LNCAP (cell line): ENCODE measurements around the gene VPS35L.
A peak's percentile ranks its signal among the peaks of the same experiment; 100 is the strongest.

Source experiments
- TF ChIP-seq, protein P1 (sequence below): fragments of 450-650 bp; IDR thresholded peaks from 2 replicates; pipeline ENCODE4 v1.5.1; 2017; ENCODE audit warnings: mild to moderate bottlenecking

VPS35L gene

DNA sequence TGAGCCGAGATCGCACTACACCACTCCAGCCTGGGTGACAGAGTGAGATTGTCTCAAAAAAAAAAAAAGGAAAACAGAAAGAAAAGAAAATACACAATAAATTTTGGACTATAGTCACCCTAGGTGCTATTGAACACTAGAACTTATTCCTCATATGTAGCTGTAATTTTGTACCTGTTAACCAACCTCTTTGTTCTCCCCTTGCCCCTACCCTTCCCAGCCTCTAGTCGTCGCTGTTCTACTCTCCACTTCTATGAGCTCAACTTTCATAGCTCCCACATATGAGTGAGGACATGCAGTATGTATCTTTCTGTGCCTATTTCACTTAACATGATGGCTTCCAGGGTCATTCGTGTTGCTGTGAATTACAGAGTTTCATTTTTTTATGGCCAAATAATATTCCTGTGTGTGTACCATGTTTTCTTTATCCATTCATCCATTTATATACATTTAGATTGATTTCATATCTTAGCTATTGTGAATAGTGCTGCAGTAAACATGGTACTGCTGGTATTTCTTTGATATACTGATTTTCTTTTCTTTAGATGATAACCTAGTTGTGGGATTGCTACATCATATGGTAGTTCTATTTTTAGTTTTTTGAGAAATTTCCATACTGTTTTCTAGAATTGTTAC is 28.3 kb downstream of the VPS35L start:
- TF ChIP-seq, protein P1, sequence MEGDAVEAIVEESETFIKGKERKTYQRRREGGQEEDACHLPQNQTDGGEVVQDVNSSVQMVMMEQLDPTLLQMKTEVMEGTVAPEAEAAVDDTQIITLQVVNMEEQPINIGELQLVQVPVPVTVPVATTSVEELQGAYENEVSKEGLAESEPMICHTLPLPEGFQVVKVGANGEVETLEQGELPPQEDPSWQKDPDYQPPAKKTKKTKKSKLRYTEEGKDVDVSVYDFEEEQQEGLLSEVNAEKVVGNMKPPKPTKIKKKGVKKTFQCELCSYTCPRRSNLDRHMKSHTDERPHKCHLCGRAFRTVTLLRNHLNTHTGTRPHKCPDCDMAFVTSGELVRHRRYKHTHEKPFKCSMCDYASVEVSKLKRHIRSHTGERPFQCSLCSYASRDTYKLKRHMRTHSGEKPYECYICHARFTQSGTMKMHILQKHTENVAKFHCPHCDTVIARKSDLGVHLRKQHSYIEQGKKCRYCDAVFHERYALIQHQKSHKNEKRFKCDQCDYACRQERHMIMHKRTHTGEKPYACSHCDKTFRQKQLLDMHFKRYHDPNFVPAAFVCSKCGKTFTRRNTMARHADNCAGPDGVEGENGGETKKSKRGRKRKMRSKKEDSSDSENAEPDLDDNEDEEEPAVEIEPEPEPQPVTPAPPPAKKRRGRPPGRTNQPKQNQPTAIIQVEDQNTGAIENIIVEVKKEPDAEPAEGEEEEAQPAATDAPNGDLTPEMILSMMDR: peak; percentile 96

- TF ChIP-seq, protein P1: no peak
Measured at GRCh38 chr16:19588661-19589060, 33.2 kb downstream of the VPS35L start.

DNA sequence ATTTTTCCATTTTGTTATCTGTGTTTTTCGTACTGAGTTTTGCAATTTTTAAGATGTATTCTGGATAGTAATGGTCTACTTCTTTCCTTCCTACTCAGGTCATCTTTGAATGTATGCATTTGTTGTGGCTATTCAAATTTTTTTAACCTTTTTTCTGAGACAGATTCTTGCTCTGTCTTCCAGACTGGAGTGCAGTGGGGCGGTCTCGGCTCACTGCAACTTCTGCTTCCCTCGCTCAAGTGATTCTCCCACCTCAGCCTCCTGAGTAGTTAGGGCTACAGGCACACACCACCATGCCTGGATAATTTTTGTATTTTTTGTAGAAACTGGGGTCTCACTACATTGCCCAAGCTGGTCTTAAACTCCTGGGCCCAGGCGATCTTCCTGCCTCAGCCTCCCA is 33.6 kb downstream of the VPS35L start:
- TF ChIP-seq, protein P1: no peak

DNA sequence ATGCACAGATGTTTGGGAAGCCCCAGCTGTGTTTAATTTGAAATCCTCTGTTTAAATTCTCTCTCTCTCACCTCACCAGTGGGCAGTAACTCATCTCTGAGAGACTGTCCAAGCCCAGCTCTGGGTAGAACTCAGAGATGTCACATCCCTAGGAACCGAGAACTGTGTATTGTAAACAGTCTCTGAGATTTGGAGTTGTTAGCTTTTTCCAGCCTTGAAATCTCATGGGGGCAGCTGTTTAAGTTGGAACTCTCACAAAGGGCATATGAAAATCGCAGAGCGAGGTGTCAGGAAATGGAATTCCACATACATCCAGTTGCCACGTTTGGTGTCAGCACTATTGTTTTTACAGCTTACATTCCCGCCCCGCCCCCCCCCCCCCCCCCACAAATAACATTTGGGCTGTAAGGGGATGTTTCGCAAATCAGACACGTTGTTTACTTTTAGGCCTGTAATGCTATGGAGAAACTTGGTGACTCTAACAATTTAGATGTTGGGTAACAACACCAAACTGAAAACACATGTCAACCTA is 34.3 kb downstream of the VPS35L start:
- TF ChIP-seq, protein P1: no peak

DNA sequence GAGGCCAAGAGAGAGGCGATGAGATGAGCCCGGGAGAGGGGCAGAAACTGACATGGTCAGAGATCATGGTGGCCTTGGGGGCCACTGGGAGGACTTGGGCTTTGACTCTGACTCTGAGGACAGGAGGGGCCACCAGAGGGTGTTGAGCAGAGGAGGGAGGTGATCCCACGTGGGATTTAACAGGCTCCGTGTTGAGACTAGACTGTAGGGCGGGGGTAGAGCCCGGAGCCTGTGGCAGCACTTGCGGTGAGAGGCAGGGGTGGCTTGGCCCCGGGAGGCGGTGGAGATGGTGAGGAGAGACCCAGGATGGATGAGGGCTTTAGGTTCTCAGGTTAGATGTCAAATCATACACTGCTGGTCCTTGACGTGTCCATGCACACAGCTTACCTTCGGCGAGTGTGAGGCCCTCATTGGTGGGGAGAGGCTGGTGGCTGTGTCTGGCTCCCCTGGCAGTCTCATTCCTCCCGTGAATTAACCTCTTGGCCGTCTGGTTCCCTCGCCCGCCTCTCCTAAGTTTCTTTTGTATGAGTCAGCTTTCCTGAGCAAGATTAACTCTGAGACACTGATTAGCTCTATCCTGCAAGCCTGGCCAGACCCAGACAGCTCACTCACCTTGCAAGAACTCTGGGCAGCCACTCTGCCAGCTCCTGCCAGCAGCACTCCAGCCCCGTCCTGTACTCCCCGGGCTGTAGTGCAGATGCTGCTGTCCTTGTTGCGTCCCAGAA is 39.7 kb downstream of the VPS35L start:
- TF ChIP-seq, protein P1: no peak

DNA sequence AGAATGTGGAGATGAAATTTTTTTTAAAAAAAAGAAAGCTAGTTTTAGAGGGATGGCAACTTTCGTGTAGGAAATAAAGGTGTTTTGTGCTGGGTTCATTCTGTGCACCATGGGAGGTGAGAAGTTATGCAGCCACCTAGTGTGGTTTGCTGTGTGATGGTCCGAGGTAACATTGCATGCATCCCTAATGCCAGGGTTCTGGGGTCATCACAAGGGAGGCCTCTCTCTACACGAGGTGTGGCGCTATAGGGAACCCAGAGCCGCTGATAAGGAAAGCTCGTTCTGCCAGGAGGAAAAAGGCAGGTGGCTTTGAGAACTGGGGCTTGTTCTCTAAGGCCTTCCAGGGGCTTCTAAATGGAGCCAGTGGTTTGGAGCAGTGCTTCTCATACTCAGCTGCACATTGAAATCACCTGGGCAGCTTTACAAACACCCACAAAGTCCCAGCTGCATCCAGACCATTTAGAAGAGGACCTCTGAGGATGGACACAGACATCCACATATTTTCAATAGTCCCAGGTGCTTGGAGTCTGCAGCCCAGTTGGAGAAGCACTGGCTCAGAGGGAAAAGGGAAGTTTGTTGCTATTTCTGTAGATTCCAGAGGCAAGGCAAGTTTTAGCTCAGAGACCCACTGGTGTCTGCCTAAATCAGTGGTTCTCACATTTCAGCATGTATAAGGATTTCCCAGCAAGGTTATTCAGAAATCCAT is 43.5 kb downstream of the VPS35L start:
- TF ChIP-seq, protein P1: no peak

- TF ChIP-seq, protein P1: no peak
Measured at GRCh38 chr16:19599968-19600716, 44.6 kb downstream of the VPS35L start.
